K562 (cell line): Measurements from ENCODE around the gene ARID3B. TPM values are rescaled to one million over a fixed set of nuclear protein-coding genes. Genes with fewer than 3 reads are reported as not detected.

ENCODE experiments used
- ADNP ChIP-seq: fragments of 200-800 bp; sonication (Bioruptor generic); IDR thresholded peaks from 2 replicates; pipeline ENCODE4 v1.6.1; 2016; ENCODE audit warnings: missing genetic modification characterization, missing compliant biosample characterization
- BRCA1 ChIP-seq, 2 experiments: fragments of 450-650 bp in 1 of 2; sonication (generic) in 1 of 2; formaldehyde crosslinking in 1 of 2; IDR thresholded peaks; 2 replicates each; pipeline versions ENCODE4 v1.5.0 to v1.6.1; 2017 to 2020; ENCODE audit warnings: mild to moderate bottlenecking in 1 of 2, missing genetic modification reagents in 1 of 2
- ETV6 ChIP-seq, 3 experiments: fragments of 150-350 bp in 1 of 3; sonication (generic) in 1 of 3; formaldehyde crosslinking in 1 of 3; IDR thresholded peaks; 2 replicates each; pipeline versions ENCODE4 v1.6.1 to v1.8.0; 2014 to 2022; ENCODE audit warnings: borderline replicate concordance in 2 of 3, low read depth in 2 of 3, antibody characterized with exemption in 1 of 3, low read length in 1 of 3, mild to moderate bottlenecking in 1 of 3, missing genetic modification reagents in 1 of 3
- LARP7 ChIP-seq: fragments of 450-650 bp; IDR thresholded peaks from 2 replicates; pipeline ENCODE4 v1.6.1; 2016
- NFRKB ChIP-seq: fragments of 450-650 bp; IDR thresholded peaks from 2 replicates; pipeline ENCODE4 v1.6.1; 2016; ENCODE audit warnings: low read depth
- NONO ChIP-seq, 2 experiments: fragments of 200-400 bp in 1 of 2; fragments of 450-650 bp in 1 of 2; formaldehyde crosslinking in 1 of 2; IDR thresholded peaks; 2 replicates each; pipeline ENCODE4 v1.6.1; 2017; ENCODE audit warnings: low read depth in 2 of 2, mild to moderate bottlenecking in 2 of 2, moderate library complexity in 2 of 2, low read length in 1 of 2
- NR0B1 ChIP-seq: fragments of 450-650 bp; IDR thresholded peaks from one replicate; pipeline ENCODE4 v1.6.1; 2018; ENCODE audit warnings: mild to moderate bottlenecking, moderate library complexity; ENCODE audit not compliant: partially characterized antibody
- OTX1 ChIP-seq: fragments of 450-650 bp; formaldehyde crosslinking; IDR thresholded peaks from 2 replicates; pipeline ENCODE4 v1.4.0; 2022; ENCODE audit warnings: mild to moderate bottlenecking
- YBX1 ChIP-seq: fragments of 450-650 bp; IDR thresholded peaks from 2 replicates; pipeline ENCODE4 v1.7.1; 2016; ENCODE audit warnings: mild to moderate bottlenecking
- ZBTB34 ChIP-seq: fragments of 250-450 bp; sonication (Bioruptor Pico); IDR thresholded peaks from 2 replicates; pipeline ENCODE4 v1.8.0; 2021; ENCODE audit warnings: mild to moderate bottlenecking, moderate library complexity
- ZNF780A ChIP-seq: fragments of 250-450 bp; sonication (Bioruptor Pico); IDR thresholded peaks from 2 replicates; pipeline ENCODE4 v1.5.0; 2021; ENCODE audit warnings: mild to moderate bottlenecking
- polyA plus RNA-seq, 8 experiments: library from polyadenylated mRNA; depleted of rRNA in 4 of 8; stranded (reverse) in 5 of 8; unstranded in 3 of 8; fragments of >200 nt; fragmentation: Nextera tagmentation in 2 of 8; fragmentation: Illumina TruSeq in 1 of 8; extraction: Ambion mirVana in 2 of 8; extraction: Trizol in 1 of 8; gene quantifications; 2 replicates each; pipeline versions ENCODE4 v1.2.1 to v1.2.3, GENCODE V29; 2011 to 2014; ENCODE audit warnings: inconsistent platforms in 1 of 8, missing spikeins in 1 of 8
- total RNA-seq, 7 experiments: library from RNA; depleted of rRNA in 6 of 7; stranded (reverse); fragments of >200 nt in 6 of 7; fragmentation: Illumina TruSeq in 2 of 7; extraction: Trizol in 2 of 7; gene quantifications; 2 replicates each; pipeline versions ENCODE4 v1.2.1 to v1.2.3, GENCODE V29; 2011 to 2021; ENCODE audit warnings: low replicate concordance in 1 of 7
- TF ChIP-seq, protein P1 (sequence below): sonication (generic); formaldehyde crosslinking; IDR thresholded peaks from 2 replicates; pipeline ENCODE4 v1.4.0; 2020; ENCODE audit warnings: mild to moderate bottlenecking, missing genetic modification reagents

Gene ARID3B
- total and polyA plus RNA-seq, 9 of the 15 experiments (the other 6 are each of a cell fraction or from before 2014, with no cell fraction given) = 0.32 to 15.1 (median 7.1) TPM

DNA sequence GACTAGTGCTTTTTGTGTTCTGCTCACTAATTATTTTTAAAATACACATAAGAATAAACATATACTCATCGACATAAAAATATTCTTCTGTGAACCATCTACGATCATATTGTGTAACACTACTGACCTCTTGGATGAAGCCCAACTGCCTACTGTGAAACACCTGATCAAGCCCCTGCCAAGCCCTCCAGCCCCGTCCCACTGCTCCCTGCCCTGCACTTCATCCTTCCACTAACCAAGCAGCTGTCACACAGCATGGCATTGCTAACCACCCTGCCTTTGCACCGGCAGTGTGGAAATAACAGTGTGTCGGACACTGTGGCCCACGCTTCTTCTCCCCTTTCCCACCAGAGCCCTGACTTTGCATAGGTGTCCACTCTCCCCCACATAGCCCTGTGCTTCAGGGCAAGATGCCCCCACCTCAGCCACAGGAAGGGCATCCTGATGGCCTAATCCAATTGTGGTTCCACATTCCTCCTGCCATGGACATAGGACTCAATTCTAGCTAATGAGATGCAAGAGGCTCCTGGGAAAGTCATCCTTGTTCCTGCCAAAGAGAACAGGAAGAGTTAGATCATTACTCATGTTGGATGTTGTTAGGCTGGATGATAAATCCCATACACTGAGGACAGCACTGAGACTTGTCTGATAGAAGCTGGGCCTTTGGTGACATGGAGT lies 35.0 kb upstream of the ARID3B start (continued):
- TF ChIP-seq ETV6 (IDR thresholded peaks at IDR 0.05; ENCODE audit: borderline replicate concordance in 1 of 2, low read depth in 2 of 2, low read length in 1 of 2) (no peak), ETV6 (CRISPR knock-in tag; IDR thresholded peaks at IDR 0.05; ENCODE audit: borderline replicate concordance) (no peak), ZNF780A (CRISPR knock-in tag) (no peak), LARP7 (no peak), NFRKB (no peak), YBX1 (no peak), BRCA1 (IDR thresholded peaks at IDR 0.05) (no peak), BRCA1 (CRISPR knock-in tag; IDR thresholded peaks at IDR 0.05) (no peak), ZBTB34 (no peak), NR0B1 (no peak), ADNP (tag) (no peak), NONO (IDR thresholded peaks at IDR 0.05; ENCODE audit: low read depth in 2 of 2, low read length in 1 of 2) (no peak), OTX1 (no peak)
- TF ChIP-seq, protein P1, sequence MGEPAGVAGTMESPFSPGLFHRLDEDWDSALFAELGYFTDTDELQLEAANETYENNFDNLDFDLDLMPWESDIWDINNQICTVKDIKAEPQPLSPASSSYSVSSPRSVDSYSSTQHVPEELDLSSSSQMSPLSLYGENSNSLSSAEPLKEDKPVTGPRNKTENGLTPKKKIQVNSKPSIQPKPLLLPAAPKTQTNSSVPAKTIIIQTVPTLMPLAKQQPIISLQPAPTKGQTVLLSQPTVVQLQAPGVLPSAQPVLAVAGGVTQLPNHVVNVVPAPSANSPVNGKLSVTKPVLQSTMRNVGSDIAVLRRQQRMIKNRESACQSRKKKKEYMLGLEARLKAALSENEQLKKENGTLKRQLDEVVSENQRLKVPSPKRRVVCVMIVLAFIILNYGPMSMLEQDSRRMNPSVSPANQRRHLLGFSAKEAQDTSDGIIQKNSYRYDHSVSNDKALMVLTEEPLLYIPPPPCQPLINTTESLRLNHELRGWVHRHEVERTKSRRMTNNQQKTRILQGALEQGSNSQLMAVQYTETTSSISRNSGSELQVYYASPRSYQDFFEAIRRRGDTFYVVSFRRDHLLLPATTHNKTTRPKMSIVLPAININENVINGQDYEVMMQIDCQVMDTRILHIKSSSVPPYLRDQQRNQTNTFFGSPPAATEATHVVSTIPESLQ = no peak
